ENCODE measurements around the gene AKAP12. TPM values are rescaled to one million over a fixed set of nuclear protein-coding genes. Genes with fewer than 3 reads are reported as not detected.

Gene AKAP12
- total RNA-seq, 4 donors from 2014 or later, result 25.7 to 61.7 (median 53.1) TPM

- no peaks in the 10 kb centered on the region for H3K36me3 ChIP-seq
- DNase-seq, result no peak
- H3K27me3 ChIP-seq, result no peaks in the 10 kb centered on the region
- H3K27ac ChIP-seq, result no peak overlapping the region
- intact Hi-C loops (cut with DNase I; ENCODE audit: low total_unique reads) (no loop called here), in situ Hi-C loops (cut with MboI; ENCODE audit: low pct_ligation_motif_present in 1 of 4, low pct_unique_long_range_greater_than_20kb in 1 of 4, low sequenced_read_pairs in 3 of 4) (no loop called here)
- no peak for TF ChIP-seq EP300 (IDR thresholded peaks at IDR 0.05; ENCODE audit: low read depth)
- no peak for TF ChIP-seq POLR2AphosphoS5 (IDR thresholded peaks at IDR 0.05)
- TF ChIP-seq POLR2A (IDR thresholded peaks at IDR 0.05), result no peak
- TF ChIP-seq CTCF (IDR thresholded peaks at IDR 0.05), result no peak
- no peak overlapping the region for H3K4me3 ChIP-seq
- no peaks in the 10 kb centered on the region for H3K9me3 ChIP-seq
- H3K4me1 ChIP-seq, result no peaks in the 10 kb centered on the region
- WGBS, 2 donors (ENCODE audit: low coverage in 1 of 2), result 79 to 84% methylated on average over 9 to 11 of the region's 11 CpGs
These were observed 10.1 kb upstream of the AKAP12 start for GRCh38 chr6:151229401-151230276.

DNA sequence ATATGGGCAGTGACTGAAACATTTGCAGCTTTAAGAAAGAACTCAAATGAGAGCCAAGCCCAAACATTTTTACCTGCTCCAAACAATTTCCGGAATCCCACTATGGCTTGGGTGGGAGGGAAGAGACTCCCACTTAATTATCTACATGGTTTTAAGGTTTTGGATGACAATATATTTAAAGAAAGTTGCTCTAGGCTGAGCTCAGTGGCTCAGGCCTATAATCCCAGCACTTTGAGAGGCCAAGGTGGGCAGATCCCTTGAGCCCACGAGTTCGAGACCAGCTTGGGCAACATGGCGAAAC is 9.5 kb upstream of the AKAP12 start:
- H3K27ac ChIP-seq, result no peak overlapping the region
- in situ Hi-C loops (cut with MboI; ENCODE audit: low pct_ligation_motif_present in 1 of 4, low pct_unique_long_range_greater_than_20kb in 1 of 4, low sequenced_read_pairs in 3 of 4) (no loop called here), intact Hi-C loops (cut with DNase I; ENCODE audit: low total_unique reads) (no loop called here)
- H3K27me3 ChIP-seq, result no peaks in the 10 kb centered on the region
- no peaks in the 10 kb centered on the region for H3K36me3 ChIP-seq
- H3K9me3 ChIP-seq, result no peaks in the 10 kb centered on the region
- no peaks in the 10 kb centered on the region for H3K4me1 ChIP-seq
- WGBS, 2 donors (ENCODE audit: low coverage in 1 of 2), result 86 to 97% methylated on average over 1 to 4 of the region's 4 CpGs
- DNase-seq, result no peak
- TF ChIP-seq EP300 (IDR thresholded peaks at IDR 0.05; ENCODE audit: low read depth), result no peak
- no peak for TF ChIP-seq POLR2A (IDR thresholded peaks at IDR 0.05)
- no peak for TF ChIP-seq CTCF (IDR thresholded peaks at IDR 0.05)
- no peak for TF ChIP-seq POLR2AphosphoS5 (IDR thresholded peaks at IDR 0.05)
- H3K4me3 ChIP-seq, result no peak overlapping the region

- Histone ChIP-seq H3K27me3 (no peaks in the 10 kb centered on the region), H3K9me3 (no peaks in the 10 kb centered on the region), H3K4me1 (no peaks in the 10 kb centered on the region), H3K27ac (no peak overlapping the region), H3K36me3 (no peaks in the 10 kb centered on the region), H3K4me3 (no peak overlapping the region)
- TF ChIP-seq EP300 (IDR thresholded peaks at IDR 0.05; ENCODE audit: low read depth), result no peak
- no peak for TF ChIP-seq POLR2AphosphoS5 (IDR thresholded peaks at IDR 0.05)
- TF ChIP-seq POLR2A (IDR thresholded peaks at IDR 0.05), result no peak
- TF ChIP-seq CTCF (IDR thresholded peaks at IDR 0.05), result no peak
- WGBS, 2 donors (ENCODE audit: low coverage in 1 of 2), result 63 to 100% methylated on average over 1 of the region's 1 CpG
- in situ Hi-C loops (cut with MboI; ENCODE audit: low pct_ligation_motif_present in 1 of 4, low pct_unique_long_range_greater_than_20kb in 1 of 4, low sequenced_read_pairs in 3 of 4), result no loop called here
- DNase-seq, result no peak
- intact Hi-C loops (cut with DNase I; ENCODE audit: low total_unique reads), result no loop called here
These were observed 6.9 kb upstream of the AKAP12 start for GRCh38 chr6:151232899-151233298.

DNA sequence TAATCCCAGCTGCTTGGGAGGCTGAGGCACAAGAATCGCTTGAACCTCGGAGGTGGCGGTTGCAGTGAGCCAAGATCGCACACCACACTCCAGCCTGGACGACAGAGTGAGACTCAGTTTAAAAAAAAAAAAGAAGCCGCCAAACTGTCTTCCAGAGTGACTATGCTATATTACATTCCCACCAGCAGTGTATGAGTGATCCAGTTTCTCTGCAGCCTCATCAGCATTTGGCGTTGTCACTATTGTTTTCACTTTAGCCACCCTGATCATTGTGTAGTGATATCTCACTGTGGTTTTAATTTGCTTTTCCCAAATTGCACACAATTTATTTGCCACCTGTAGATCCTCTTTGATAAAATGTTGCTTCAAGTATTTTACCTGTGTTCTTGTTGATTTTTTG is 6.0 kb upstream of the AKAP12 start:
- intact Hi-C loops (cut with DNase I; ENCODE audit: low total_unique reads), result no loop called here

More for the DNA sequence above, 6.0 kb upstream of the AKAP12 start:
- no peaks in the 10 kb centered on the region for H3K36me3 ChIP-seq
- WGBS, 2 donors (ENCODE audit: low coverage in 1 of 2), result 89 to 90% methylated on average over 5 to 7 of the region's 7 CpGs
- H3K27ac ChIP-seq, result no peak overlapping the region
- H3K27me3 ChIP-seq, result peaks cover 4% of the 10 kb centered on the region
- in situ Hi-C loops (cut with MboI; ENCODE audit: low pct_ligation_motif_present in 1 of 4, low pct_unique_long_range_greater_than_20kb in 1 of 4, low sequenced_read_pairs in 3 of 4), result no loop called here
- H3K4me1 ChIP-seq, result no peaks in the 10 kb centered on the region
- TF ChIP-seq POLR2A (IDR thresholded peaks at IDR 0.05) (no peak), EP300 (IDR thresholded peaks at IDR 0.05; ENCODE audit: low read depth) (no peak), CTCF (IDR thresholded peaks at IDR 0.05) (no peak), POLR2AphosphoS5 (IDR thresholded peaks at IDR 0.05) (no peak)
- H3K4me3 ChIP-seq, result no peak overlapping the region
- H3K9me3 ChIP-seq, result no peaks in the 10 kb centered on the region
- no peak for DNase-seq
